Measurements from ENCODE around the gene ZBP1. TPM values are rescaled to one million over a fixed set of nuclear protein-coding genes. Genes with fewer than 3 reads are reported as not detected.

ZBP1 gene
- total and polyA plus RNA-seq, 7 donors: 0.36 to 17.2 (median 1.2) TPM; not detected in 2

- TF ChIP-seq POLR2AphosphoS5 (IDR thresholded peaks at IDR 0.05): no peak
- TF ChIP-seq EP300 (IDR thresholded peaks at IDR 0.05): no peak
- no peak for TF ChIP-seq CTCF (IDR thresholded peaks at IDR 0.05)
- no peak for TF ChIP-seq POLR2A (IDR thresholded peaks at IDR 0.05)
- Histone ChIP-seq H3K27me3 (no peaks in the 10 kb centered on the region), H3K27ac (peak overlapping the region; percentile 12 to 73 (median 66)), H3K4me3 (peak overlapping the region in 2 of 4 donors; percentile 12 to 13), H3K9me3 (no peaks in the 10 kb centered on the region), H3K36me3 (no peaks in the 10 kb centered on the region), H3K4me1 (peaks cover 0 to 21% (median 19%) of the 10 kb centered on the region in 4 donors)
- DNase-seq: no peak
- intact Hi-C loops (cut with DNase I): no loop called here
- whole genome bisulfite sequencing, 2 donors: 58 to 86% methylated on average over 29 of the region's 29 CpGs
These were observed 8.1 kb upstream of the ZBP1 start for GRCh38 chr20:57628047-57628961.

- DNase-seq: no peak
- 89 to 92% methylated on average over 2 of the region's 2 CpGs for WGBS, 2 donors
- no peak overlapping the region for H3K4me3 ChIP-seq
- peaks cover 0 to 21% (median 19%) of the 10 kb centered on the region in 4 donors for H3K4me1 ChIP-seq
- intact Hi-C loops (cut with DNase I): no loop called here
- peaks cover 0 to 3% (median 0%) of the 10 kb centered on the region in 3 donors for H3K27me3 ChIP-seq
- peak overlapping the region; percentile 12 to 73 (median 66) for H3K27ac ChIP-seq
- TF ChIP-seq EP300 (IDR thresholded peaks at IDR 0.05): no peak
- no peak for TF ChIP-seq CTCF (IDR thresholded peaks at IDR 0.05)
- no peak for TF ChIP-seq POLR2A (IDR thresholded peaks at IDR 0.05)
- TF ChIP-seq POLR2AphosphoS5 (IDR thresholded peaks at IDR 0.05): no peak
- no peaks in the 10 kb centered on the region for H3K36me3 ChIP-seq
- no peaks in the 10 kb centered on the region for H3K9me3 ChIP-seq
These were observed 7.1 kb upstream of the ZBP1 start for GRCh38 chr20:57627339-57627738.

GRCh38 chr20:57625978-57626377, 5.8 kb upstream of the ZBP1 start:
- Histone ChIP-seq H3K9me3 (no peaks in the 10 kb centered on the region), H3K4me1 (peaks cover 0 to 21% (median 19%) of the 10 kb centered on the region in 4 donors), H3K27me3 (peaks cover 0 to 12% (median 4%) of the 10 kb centered on the region in 3 donors), H3K4me3 (no peak overlapping the region), H3K27ac (no peak overlapping the region), H3K36me3 (no peaks in the 10 kb centered on the region)
- TF ChIP-seq EP300 (IDR thresholded peaks at IDR 0.05) (no peak), POLR2A (IDR thresholded peaks at IDR 0.05) (no peak), POLR2AphosphoS5 (IDR thresholded peaks at IDR 0.05) (no peak), CTCF (IDR thresholded peaks at IDR 0.05) (no peak)
- WGBS, 2 donors: 88 to 91% methylated on average over 2 of the region's 2 CpGs
- DNase-seq: no peak
- intact Hi-C loops (cut with DNase I): no loop called here

- Histone ChIP-seq H3K4me3 (no peak overlapping the region), H3K27ac (no peak overlapping the region), H3K9me3 (no peaks in the 10 kb centered on the region), H3K4me1 (peaks cover 0 to 21% (median 19%) of the 10 kb centered on the region in 4 donors), H3K36me3 (no peaks in the 10 kb centered on the region), H3K27me3 (peaks cover 0 to 18% (median 4%) of the 10 kb centered on the region in 3 donors)
- TF ChIP-seq EP300 (IDR thresholded peaks at IDR 0.05) (no peak), POLR2A (IDR thresholded peaks at IDR 0.05) (no peak), CTCF (IDR thresholded peaks at IDR 0.05) (no peak), POLR2AphosphoS5 (IDR thresholded peaks at IDR 0.05) (no peak)
- whole genome bisulfite sequencing, 2 donors: 92 to 94% methylated on average over 7 of the region's 7 CpGs
- no peak for DNase-seq
- intact Hi-C loops (cut with DNase I): no loop called here
These were observed 5.1 kb upstream of the ZBP1 start for GRCh38 chr20:57625181-57625958.
